Cardiac muscle cell (in vitro differentiated cells and primary cell): Measurements from ENCODE around the gene ACR. TPM values are rescaled to one million over a fixed set of nuclear protein-coding genes. Genes with fewer than 3 reads are reported as not detected.

Experiments used
- DNase-seq, 2 donors: peaks; one replicate each; pipeline versions ENCODE4 v3.0.0 to v3.0.0-alpha.2; 2010 to 2017; ENCODE audit warnings: low read depth in 1 of 2, low spot score in 1 of 2
- H3K27ac ChIP-seq: fragments of 200-600 bp; sonication (generic); 2 replicates; pipeline ENCODE4 v1.5.1; 2016
- H3K27me3 ChIP-seq: fragments of 200-600 bp; sonication (generic); 2 replicates; pipeline ENCODE4 v1.6.0; 2016; ENCODE audit warnings: control low read depth
- H3K36me3 ChIP-seq: fragments of 200-600 bp; sonication (generic); 2 replicates; pipeline ENCODE4 v1.5.1; 2016; ENCODE audit warnings: control low read depth
- H3K4me1 ChIP-seq: fragments of 200-600 bp; sonication (generic); 2 replicates; pipeline ENCODE4 v1.8.1; 2017; ENCODE audit warnings: low read depth, mild to moderate bottlenecking, mixed run types
- H3K4me3 ChIP-seq: fragments of 200-600 bp; sonication (generic); 2 replicates; pipeline ENCODE4 v1.5.1; 2016; ENCODE audit warnings: mild to moderate bottlenecking
- H3K9me3 ChIP-seq: fragments of 200-600 bp; sonication (generic); 2 replicates; pipeline ENCODE4 v1.5.1; 2017; ENCODE audit warnings: low read depth, mild to moderate bottlenecking, control low read depth
- CTCF ChIP-seq: IDR thresholded peaks from 2 replicates; pipeline ENCODE4 v1.5.1; 2012; ENCODE audit warnings: low read depth, mild to moderate bottlenecking, low read length
- polyA plus RNA-seq: library from polyadenylated mRNA; unstranded; fragments of >200 nt; fragmentation: Nextera tagmentation; extraction: Ambion mirVana; gene quantifications from 2 replicates; pipeline ENCODE4 v1.2.1, GENCODE V29; 2016
- total RNA-seq: library from RNA; depleted of rRNA; stranded (reverse); fragments of >200 nt; gene quantifications from 2 replicates; pipeline ENCODE4 v1.2.3, GENCODE V29; 2016

The ACR gene
- total and polyA plus RNA-seq, 2 experiments from 2014 or later, result 0.77 TPM; not detected in 1

GRCh38 chr22:50723991-50724390 lies 14.0 kb upstream of the ACR start:
- Histone ChIP-seq H3K36me3 (no peaks in the 10 kb centered on the region), H3K9me3 (no peaks in the 10 kb centered on the region), H3K4me1 (no peaks in the 10 kb centered on the region), H3K27me3 (peaks cover 41% of the 10 kb centered on the region), H3K27ac (no peak overlapping the region), H3K4me3 (no peak overlapping the region)
- DNase-seq, result no peak
- TF ChIP-seq CTCF, result no peak

- no peaks in the 10 kb centered on the region for H3K9me3 ChIP-seq
- H3K4me1 ChIP-seq, result no peaks in the 10 kb centered on the region
- no peaks in the 10 kb centered on the region for H3K36me3 ChIP-seq
- no peak overlapping the region for H3K4me3 ChIP-seq
- peaks cover 39% of the 10 kb centered on the region for H3K27me3 ChIP-seq
- DNase-seq, result no peak
- H3K27ac ChIP-seq, result no peak overlapping the region
- no peak for TF ChIP-seq CTCF
Measured at GRCh38 chr22:50724616-50725015, 13.4 kb upstream of the ACR start.

- DNase-seq, result no peak
- no peaks in the 10 kb centered on the region for H3K4me1 ChIP-seq
- no peak overlapping the region for H3K27ac ChIP-seq
- H3K9me3 ChIP-seq, result no peaks in the 10 kb centered on the region
- H3K27me3 ChIP-seq, result peaks cover 39% of the 10 kb centered on the region
- H3K36me3 ChIP-seq, result no peaks in the 10 kb centered on the region
- no peak for TF ChIP-seq CTCF
- no peak overlapping the region for H3K4me3 ChIP-seq
Measured at GRCh38 chr22:50725597-50725996, 12.4 kb upstream of the ACR start.

DNA sequence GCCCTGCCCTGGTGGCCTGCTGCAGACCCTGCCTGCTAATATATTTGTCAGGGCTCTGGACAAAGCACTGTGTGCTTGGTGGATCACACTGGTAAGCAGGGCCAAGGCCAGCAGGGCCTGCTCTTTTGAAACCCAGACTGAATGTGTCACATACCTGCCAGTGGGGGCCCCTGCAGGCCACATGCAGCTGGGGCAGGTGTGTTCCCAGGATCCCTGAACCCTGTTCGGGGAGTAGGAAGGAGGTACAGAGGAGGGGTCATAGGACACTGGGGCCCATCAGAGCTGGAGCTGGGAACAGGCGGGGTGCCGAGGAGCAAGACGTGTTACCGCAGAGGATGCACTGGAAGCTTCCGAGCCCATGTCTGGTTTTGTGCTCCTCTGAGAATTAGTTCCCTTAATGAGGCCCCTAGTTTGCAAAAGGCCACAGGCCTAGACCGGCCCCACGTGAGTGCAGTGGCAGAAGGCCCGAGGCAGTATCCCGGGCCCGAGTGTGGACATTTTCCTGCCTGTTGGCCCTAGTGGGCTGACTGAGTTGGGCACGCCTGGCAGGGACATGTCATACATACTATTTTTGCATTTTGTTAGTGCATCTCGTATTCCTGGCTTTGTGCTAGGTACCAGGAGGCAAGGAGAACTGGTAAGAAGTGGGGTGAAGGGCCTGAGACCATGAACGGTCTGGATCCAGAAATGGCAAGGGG lies 11.2 kb upstream of the ACR start:
- TF ChIP-seq CTCF, result no peak
- no peaks in the 10 kb centered on the region for H3K36me3 ChIP-seq
- no peak for DNase-seq
- H3K4me3 ChIP-seq, result no peak overlapping the region
- no peaks in the 10 kb centered on the region for H3K9me3 ChIP-seq
- H3K4me1 ChIP-seq, result no peaks in the 10 kb centered on the region
- H3K27me3 ChIP-seq, result peaks cover 39% of the 10 kb centered on the region
- no peak overlapping the region for H3K27ac ChIP-seq

DNA sequence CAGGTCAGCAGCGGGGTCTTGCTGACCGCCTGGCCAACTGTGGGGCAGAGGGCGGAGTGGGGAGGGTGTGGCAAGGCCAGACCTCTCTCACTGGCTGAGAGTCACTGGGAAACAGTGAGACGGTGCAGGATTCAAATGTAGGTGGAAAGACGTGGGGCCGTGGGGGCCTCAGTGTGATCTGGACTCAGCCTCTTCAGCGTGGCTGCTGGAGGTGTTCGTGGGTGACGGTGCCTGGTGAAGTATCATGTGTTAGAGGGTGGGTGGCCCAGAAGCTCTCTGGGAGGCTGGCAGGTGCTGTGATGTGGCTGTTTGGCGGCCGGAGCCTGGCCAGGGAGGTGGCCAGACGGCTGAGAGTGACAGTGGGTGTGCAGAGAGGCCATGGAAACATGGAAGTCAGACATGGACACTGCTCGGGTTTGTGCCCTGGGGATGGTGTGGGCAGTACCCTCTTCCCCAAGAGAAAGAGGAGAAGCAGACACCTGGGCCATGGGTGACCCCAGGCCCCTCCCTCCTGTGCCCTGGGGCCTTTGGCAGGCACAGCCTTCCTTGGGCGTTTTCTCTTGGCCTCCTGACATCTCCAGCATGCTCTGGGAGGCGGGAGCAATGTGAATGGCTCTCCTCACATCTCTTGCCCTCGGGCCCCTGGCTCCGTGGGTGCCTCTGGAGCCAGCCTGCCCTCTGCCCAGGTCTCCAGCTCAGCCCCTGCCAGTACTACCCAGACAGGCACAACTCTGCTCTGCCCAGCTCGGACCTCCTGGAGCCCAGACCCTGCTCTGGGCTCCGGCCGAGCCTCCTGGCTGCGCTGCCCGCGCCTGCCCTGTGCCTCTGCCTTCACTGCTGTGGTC lies 10.1 kb upstream of the ACR start:
- no peak for TF ChIP-seq CTCF
- no peak overlapping the region for H3K4me3 ChIP-seq
- no peaks in the 10 kb centered on the region for H3K9me3 ChIP-seq
- H3K27ac ChIP-seq, result no peak overlapping the region
- H3K36me3 ChIP-seq, result no peaks in the 10 kb centered on the region
- H3K27me3 ChIP-seq, result peaks cover 31% of the 10 kb centered on the region
- no peaks in the 10 kb centered on the region for H3K4me1 ChIP-seq
- no peak for DNase-seq
